Stimulated activated CD8-positive, alpha-beta memory T cell treated with anti-CD3 and anti-CD28 coated beads, Interleukin-15, amount 100 ng/mL, for 1 hour (primary cell): ENCODE results near the gene EHD1.
"Not testable (repeated sequence)": the region's sequence is repeated elsewhere in the genome, so short reads cannot be mapped to it uniquely, and the experiment has no call there.

ENCODE experiments used
- DNase-seq: peaks from one replicate; pipeline ENCODE4 v3.0.0-alpha.2; 2020; ENCODE audit warnings: low read depth

The EHD1 gene

DNA sequence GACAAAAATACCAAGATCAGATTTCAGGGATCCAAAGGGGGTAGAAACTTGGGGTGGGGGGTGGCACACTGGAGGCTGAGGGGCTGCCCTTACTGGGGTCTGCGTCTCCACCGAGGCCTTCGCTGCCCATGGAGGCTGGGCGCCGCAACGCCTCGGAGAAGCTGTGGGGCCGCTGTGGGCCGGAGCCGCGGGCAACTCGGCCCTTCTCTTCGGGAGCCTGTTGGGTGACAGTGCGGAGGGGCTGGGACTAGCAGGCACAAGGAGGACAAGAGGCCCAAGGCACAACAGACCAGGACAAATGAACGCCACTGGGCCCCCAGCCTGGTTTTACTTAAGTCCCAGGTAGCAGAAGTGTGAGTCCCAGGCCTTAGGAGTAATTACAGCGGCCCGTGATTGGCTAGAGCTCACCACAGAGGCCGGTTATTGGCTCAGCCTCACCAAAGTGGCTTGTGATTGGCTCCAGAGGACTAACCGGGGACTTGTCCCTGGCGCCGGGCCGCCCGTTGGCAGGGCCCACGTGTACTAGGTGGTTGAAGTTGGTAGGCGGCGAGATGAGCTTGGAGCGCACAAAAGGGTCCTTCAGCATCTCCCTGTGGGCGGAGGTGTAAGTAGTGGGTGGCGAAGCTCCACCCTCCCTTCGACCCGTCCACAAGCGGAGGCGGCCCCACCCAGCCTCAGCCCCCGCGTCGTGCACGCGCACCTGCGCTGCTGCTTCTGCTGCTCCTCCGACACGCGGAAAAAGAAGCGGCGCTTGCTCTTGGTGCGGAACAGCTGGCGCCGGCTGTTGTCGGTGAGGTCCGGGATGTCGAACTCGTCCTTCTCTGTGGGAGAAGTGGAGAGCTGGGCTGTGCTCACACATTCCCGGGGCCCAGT lies 51.6 kb downstream of the EHD1 start:
- DNase-seq = no peak

DNA sequence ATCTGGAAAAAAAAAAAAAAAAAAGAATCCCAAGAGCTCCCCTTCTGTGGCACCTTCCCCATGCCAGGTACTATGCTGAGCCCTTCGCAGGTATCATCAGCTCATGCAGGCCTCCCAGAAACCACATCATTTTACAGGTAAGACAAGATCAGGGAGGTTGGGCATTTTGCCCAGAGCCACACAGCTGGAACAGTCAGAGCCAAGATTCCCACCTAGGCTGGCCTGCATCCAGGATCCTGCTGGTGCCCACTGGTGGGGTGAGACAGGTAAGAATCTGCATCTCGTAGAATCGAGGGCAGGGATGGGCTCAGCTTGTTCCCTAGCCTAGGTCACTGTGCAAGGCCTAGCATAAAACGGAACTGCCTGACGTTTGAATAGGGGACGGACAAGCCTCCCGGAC lies 52.4 kb downstream of the EHD1 start:
- DNase-seq = no peak

DNA sequence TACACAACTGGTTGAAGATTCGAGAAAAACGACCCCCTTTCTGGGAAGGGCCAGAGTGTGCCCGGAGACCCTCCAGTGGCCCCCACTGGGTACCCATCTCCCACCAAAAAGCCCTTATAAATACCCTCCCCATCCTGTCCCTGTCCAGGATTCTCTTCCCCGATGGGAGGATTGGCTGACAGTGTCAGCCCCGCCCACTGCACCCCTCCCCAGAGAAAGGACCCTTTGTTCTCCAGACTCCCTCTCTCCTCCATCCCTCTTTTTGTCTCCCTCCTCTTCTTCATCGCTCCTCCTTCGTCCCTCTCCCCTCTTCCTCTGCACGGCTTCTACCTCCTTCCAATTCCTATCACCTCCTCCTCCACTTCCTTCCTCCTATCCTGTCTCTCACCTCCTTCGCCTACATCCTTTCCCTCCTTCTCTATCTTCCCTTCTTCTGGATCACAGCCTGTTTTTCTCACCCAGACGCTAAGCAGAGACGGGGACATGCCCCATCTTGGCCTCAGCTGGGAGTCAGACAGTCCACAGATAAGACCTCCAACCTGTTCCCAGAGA lies 54.8 kb downstream of the EHD1 start:
- DNase-seq = no peak

DNA sequence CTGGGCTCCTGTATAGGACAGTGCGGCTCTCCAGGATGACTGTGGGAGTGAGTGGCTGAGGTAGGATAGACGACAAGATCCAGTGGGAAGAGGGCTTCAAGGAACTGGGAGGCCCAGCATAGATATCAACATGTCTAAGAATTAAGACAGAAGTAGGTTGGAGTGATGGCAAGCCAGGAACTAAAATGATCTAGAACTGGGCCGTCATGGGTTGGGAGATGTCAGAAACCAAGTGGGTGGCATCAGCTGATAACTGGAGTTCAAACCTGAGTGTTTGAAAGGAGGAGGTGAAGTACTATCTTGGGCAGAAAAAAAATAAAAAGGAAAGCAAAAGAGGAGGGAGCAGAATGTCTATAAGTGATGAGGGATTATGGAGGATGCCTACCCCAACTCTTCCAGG lies 60.9 kb downstream of the EHD1 start:
- DNase-seq = no peak

DNA sequence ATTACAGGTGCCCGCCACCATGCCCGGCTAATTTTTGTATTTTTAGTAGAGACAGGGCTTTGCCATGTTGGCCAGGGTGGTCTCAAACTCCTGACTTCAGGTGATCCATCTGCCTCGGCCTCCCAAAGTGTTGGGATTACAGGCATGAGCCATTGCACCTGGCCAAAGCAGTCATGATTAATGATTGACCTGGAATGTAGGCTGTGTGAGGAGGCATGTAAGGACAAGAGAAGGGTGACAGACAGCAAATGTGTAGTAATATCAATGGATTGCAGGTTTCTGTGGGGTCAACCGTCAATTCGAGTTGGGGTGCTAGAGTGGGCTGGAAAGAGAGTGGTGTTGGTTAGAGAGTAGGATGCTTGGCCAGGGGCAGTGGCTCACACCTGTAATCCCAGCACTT lies 63.0 kb downstream of the EHD1 start:
- not testable (repeated sequence) for DNase-seq

DNA sequence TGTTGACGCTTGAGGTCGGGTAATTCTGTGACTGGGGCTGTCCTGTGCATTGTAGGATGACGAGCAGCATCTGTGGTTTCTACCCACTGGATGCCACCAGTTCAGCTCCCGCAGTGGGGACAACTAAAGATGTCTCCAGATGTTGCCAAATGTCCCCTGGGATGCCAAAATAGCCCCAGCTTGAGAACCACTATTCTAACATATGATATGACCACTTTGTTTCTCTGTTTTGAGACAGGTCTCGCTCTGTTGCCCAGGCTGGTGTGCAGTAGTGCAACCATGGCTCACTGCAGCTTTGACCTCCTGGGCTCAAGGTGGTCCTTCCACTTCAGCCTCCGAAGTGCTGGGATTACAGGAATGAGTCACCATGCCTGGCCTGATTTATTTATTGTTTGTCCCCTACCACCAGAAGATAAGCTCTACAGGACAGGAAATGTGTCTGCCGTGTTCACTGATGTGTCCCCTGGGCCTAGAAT lies 63.7 kb downstream of the EHD1 start:
- DNase-seq = no peak

DNA sequence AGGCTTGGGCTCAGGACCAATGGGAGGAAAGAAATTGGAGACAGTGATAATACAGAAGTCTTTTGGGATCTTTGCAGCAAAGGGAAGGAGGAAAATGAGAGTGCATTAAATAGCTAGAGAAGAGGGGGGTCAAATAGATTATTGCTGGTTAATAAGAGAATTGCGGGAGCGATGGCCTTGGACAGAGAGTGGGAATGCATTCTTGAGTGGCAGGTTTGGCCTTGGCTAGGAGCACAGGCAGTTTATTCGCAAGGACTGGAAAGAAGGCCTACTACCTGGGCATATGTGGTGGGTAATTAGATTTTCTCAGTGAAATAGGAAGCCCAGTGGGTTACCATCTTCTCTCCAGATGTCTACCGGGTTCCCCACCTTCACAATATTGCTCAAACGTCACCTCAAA lies 64.6 kb downstream of the EHD1 start:
- DNase-seq = no peak

DNA sequence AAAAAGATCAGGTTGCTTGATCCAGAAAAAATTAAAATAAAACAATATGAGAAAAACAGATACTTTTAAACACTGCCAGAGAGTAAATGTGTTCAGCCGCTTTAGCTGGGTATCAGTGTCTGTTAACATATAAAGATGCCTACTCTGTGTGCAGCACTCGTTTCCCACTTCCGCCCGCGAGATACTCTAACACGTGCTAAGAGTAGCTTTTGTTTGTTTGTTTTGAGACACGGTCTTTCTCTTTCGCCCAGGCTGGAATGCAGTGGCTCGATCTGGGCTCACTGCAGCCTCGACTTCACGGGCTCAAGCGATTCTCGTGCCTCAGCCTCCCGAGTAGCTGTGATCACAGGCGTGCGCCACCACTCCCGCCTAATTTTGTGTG lies 67.5 kb downstream of the EHD1 start:
- DNase-seq = no peak

- DNase-seq = peak; percentile 42
Measured at GRCh38 chr11:64810271-64810890, 68.0 kb downstream of the EHD1 start, which contains the start of gene MEN1. Gene MEN1, minus strand, starts transcription at chr11:64810551. Its CDS starts 442 bp downstream, at chr11:64810109.

DNA sequence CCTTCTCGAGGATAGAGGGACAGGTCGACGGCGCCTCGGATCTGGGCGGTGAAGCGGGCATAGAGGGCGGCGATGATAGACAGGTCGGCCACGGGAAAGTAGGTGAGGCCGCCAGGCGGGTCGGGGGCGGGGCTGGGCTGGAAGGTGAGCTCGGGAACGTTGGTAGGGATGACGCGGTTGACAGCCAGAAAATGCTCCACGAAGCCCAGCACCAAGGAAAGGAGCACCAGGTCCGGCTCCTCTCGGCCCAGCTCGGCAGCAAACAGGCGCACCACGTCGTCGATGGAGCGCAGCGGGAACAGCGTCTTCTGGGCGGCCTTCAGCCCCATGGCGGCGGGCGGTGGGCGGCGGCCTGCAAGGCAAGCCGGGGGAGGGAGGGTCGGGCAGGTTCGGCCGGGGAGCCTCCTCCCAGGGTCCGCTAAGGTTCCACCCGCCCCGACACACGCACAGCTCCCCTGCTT lies 68.6 kb downstream of the EHD1 start:
- no peak for DNase-seq

DNA sequence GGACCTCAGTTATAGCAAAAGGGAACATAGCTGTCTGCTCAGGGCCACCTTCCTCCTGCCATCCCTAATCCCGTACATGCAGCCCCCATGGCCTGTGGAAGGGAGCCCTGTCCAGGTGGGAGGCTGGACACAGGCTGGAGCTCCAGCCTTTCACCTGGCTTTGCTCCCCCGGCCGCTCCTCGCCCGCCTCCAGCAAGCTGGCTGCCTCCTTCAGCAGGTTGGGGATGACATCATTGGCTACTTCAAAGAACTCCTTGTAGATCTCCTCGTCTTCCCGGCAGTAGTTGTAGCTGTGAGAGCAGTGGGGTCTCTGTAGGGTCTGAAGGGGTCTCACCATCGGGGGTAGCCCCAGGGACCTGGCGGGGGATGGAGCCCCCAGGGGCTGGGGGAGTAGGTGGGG lies 72.9 kb downstream of the EHD1 start:
- DNase-seq = no peak

DNA sequence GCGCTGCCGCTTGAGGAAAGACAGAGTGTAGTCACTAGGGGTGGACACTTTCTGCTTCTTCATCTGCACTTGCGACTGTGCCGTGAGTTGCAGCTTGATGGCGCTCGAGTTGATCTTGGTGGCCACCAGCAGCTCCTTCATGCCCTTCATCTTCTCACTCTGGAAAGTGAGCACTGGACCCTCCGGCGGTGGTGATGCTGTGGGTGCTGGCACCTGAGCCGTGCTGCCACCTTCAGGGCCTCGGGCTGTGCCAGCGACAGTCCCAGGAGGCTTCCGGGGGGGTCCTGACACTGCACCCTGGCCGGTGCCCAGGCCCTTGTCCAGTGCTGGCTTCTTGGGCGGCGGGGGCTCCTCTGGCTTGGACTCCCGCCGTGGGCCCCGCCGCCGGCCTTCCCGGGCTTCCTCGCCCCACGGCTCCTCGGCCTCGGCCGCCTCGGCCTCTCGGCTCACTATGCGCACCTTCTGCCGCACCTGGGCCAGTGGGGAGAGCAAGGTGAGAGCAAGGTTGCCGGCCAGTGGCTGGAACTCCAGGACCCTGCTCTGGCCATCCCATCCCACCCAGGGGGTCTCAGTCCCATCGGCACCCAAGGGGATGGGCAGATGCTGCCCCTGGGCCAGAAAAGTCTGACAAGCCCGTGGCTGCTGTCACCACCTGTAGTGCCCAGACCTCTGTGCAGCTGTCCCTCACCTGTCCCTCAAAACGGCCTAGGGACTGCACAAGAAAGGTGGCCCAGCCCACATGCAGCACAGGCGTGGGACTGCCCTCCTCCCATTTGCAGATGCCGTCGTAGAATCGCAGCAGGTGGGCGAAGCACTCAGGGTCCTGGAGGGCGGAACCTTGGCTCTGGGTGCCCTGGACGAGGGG lies 73.8 kb downstream of the EHD1 start:
- DNase-seq = no peak

GRCh38 chr11:64803846-64804345 lies 74.5 kb downstream of the EHD1 start:
- DNase-seq = no peak

GRCh38 chr11:64803158-64803845 lies 75.1 kb downstream of the EHD1 start, which contains the start of gene MAP4K2:
Gene MAP4K2, minus strand, starts transcription at chr11:64803214. Its CDS starts 65 bp downstream, at chr11:64803149.
- DNase-seq = peak; percentile 57

- DNase-seq = no peak
Measured at GRCh38 chr11:64802370-64803157, 75.9 kb downstream of the EHD1 start.
